Duodenal mucosa (tissue), 2 donors: Measurements from ENCODE around the gene PRKCZ.

Source experiments
- H3K27ac ChIP-seq: one replicate; pipeline ENCODE4 v1.7.0; 2013; ENCODE audit warnings: low read depth, low read length
- H3K27me3 ChIP-seq, 2 donors: one replicate each; pipeline ENCODE4 v1.7.0; 2013; ENCODE audit warnings: low read length in 2 of 2, control low read depth in 1 of 2; ENCODE audit not compliant: insufficient read depth in 2 of 2, control insufficient read depth in 1 of 2
- H3K36me3 ChIP-seq, 2 donors: one replicate each; pipeline ENCODE4 v1.7.0; 2013; ENCODE audit warnings: low read length in 2 of 2, control low read depth in 1 of 2; ENCODE audit not compliant: insufficient read depth in 2 of 2, control insufficient read depth in 1 of 2
- H3K4me1 ChIP-seq, 2 donors: one replicate each; pipeline ENCODE4 v1.7.0; 2013; ENCODE audit warnings: low read length in 2 of 2, control low read depth in 1 of 2; ENCODE audit not compliant: insufficient read depth in 2 of 2, control insufficient read depth in 1 of 2
- H3K4me3 ChIP-seq, 2 donors: one replicate each; pipeline ENCODE4 v1.7.0; 2013; ENCODE audit warnings: low read length in 2 of 2, low read depth in 1 of 2
- H3K9ac ChIP-seq, 2 donors: one replicate each; pipeline ENCODE4 v1.7.0; 2013; ENCODE audit warnings: low read length in 2 of 2, low read depth in 1 of 2
- H3K9me3 ChIP-seq, 2 donors: one replicate each; pipeline ENCODE4 v1.7.0; 2013; ENCODE audit warnings: low read length in 2 of 2, control low read depth in 1 of 2; ENCODE audit not compliant: control insufficient read depth in 1 of 2

PRKCZ gene

DNA sequence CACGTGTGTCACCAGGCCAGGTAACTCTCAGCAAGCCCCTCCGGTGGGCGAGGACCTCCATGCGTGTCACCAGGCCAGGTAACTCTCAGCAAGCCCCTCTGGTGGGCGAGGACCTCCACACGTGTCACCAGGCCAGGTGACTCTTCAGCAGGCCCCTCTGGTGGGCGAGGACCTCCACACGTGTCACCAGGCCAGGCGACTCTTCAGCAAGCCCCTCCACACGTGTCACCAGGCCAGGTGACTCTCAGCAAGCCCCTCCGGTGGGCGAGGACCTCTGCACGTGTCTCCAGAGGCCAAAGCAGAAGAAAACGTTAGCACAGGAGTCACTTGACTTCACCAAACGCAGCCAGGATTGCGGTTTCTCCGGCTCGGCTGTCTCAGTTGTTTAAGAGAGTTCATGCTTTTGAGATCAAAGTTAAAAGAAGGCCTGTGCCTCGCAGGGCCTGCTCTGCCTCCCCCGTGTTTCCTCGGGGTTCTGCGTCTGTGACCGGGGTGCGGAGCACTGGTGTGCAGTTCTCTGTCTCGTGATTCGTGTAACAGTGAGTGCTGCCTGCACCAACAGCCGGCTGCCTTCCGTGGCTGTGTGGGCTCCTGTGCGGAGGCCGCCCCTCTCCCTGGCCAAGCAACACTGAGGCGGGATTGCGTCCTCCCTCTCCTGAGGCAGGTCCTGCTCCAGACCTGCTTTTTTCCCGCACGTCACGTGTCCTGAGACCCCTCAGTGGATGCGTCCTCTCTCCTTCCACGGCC lies 56.6 kb downstream of the PRKCZ start:
- Histone ChIP-seq H3K9me3 (no peaks in the 10 kb centered on the region), H3K4me3 (no peak overlapping the region), H3K9ac (no peak overlapping the region), H3K27ac (no peak overlapping the region), H3K4me1 (peaks cover 13 to 16% of the 10 kb centered on the region in 2 donors), H3K27me3 (no peaks in the 10 kb centered on the region), H3K36me3 (peaks cover 0 to 23% of the 10 kb centered on the region in 2 donors)

DNA sequence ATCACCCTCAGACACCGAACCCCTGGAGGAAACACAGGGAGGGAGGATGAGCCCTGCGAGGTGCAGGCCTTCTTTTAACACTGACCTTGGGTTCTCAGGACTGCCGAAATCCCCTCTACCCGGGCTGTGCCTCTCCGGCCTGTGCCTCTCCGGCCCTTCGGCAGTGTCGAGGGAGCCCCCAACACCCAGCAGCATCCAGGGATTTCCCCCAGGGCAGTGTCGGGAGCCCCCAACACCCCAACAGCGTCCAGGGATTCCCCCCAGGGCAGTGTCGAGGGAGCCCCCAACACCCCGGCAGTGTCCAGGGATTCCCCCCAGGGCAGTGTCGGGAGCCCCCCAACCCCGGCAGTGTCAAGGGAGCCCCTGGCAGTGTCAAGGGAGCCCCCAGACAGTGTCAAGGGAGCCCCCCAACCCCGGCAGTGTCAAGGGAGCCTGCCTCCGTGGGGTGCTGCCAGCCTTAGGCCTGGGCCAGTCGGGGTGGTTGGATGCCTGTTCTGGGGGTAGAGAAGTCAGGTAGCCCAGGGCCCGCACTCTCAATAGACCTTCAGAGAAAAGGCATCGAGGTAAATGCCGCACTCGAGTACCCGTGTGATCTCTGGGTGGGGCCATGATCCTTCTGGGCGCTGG lies 57.5 kb downstream of the PRKCZ start:
- Histone ChIP-seq H3K9ac (no peak overlapping the region), H3K9me3 (no peaks in the 10 kb centered on the region), H3K27me3 (no peaks in the 10 kb centered on the region), H3K4me3 (no peak overlapping the region), H3K4me1 (peaks cover 15 to 16% of the 10 kb centered on the region in 2 donors), H3K36me3 (peaks cover 0 to 23% of the 10 kb centered on the region in 2 donors), H3K27ac (no peak overlapping the region)

DNA sequence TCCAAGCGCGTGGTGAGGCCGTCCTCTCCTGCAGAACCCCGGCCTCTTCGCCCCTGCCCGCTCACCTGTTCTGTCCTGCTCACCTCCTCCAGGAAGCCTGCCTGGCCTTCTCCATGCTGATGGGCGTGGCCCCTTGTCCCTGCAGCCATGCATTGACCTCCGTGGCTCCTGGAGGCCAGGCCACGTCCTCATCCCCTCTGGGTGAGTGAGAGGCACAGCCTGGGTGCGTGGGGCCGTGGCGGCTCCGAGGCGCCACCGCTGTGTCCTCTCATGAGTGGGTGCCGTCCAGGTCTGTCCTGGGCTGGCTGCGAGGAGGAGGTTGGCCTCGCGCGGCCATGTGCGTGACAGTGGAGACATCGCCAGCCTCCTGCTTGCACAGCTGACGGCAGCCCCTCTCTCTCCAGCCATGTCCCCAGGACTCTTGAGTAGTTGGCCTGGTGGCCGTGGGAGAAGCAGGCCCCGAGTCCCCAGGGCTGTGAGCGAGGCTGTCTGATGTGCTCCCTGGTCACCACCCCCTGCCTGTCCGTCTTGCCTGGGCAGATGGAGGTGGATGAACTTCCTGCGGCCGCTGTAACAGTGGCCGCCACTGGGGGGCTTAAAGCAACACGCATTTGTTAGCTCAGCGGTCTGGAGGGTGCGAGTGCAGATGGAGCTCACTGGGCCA lies 58.1 kb downstream of the PRKCZ start:
- Histone ChIP-seq H3K27ac (no peak overlapping the region), H3K36me3 (peaks cover 0 to 19% of the 10 kb centered on the region in 2 donors), H3K9ac (no peak overlapping the region)

DNA sequence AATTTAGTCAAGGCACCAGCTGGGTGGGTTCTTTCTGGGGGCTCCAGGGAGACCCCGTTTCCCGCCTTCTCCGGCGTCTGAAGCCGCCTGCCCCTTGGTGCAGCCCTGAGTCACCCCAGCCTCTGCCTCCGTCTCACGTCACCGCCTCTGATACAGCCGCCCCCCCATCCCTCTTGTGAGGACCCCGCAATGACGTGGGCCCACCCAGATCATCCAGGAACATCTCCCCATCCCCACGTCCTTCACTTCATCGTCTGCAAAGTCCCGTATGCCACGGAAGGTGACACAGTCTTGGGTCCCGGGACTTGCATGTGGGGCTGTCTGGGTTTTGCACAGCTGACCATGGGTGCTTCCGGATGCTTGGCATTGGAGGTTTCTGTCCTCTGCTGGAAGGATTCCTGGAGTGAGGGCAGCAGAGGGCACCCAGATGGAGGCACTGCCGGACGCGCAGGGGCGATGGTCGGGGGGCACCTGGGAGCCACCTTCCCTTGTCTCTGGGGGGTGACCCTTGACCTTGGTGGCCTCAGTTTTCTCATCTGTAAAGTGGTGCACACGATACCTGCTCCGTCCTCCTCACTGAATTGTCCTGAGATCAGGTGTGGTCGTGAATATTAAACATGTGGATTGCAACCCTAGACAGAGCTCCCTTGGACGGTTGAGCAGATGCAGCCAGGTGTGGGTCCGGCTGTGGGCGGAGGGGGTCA lies 58.8 kb downstream of the PRKCZ start:
- H3K4me1 ChIP-seq: peaks cover 11 to 15% of the 10 kb centered on the region in 2 donors
- H3K27me3 ChIP-seq: no peaks in the 10 kb centered on the region
- H3K27ac ChIP-seq: no peak overlapping the region
- no peaks in the 10 kb centered on the region for H3K9me3 ChIP-seq
- no peak overlapping the region for H3K4me3 ChIP-seq
- peaks cover 0 to 19% of the 10 kb centered on the region in 2 donors for H3K36me3 ChIP-seq
- no peak overlapping the region for H3K9ac ChIP-seq

More for the DNA sequence above, 58.1 kb downstream of the PRKCZ start:
- no peaks in the 10 kb centered on the region for H3K9me3 ChIP-seq
- H3K4me1 ChIP-seq: peaks cover 15 to 16% of the 10 kb centered on the region in 2 donors
- H3K27me3 ChIP-seq: no peaks in the 10 kb centered on the region
- H3K4me3 ChIP-seq: no peak overlapping the region

DNA sequence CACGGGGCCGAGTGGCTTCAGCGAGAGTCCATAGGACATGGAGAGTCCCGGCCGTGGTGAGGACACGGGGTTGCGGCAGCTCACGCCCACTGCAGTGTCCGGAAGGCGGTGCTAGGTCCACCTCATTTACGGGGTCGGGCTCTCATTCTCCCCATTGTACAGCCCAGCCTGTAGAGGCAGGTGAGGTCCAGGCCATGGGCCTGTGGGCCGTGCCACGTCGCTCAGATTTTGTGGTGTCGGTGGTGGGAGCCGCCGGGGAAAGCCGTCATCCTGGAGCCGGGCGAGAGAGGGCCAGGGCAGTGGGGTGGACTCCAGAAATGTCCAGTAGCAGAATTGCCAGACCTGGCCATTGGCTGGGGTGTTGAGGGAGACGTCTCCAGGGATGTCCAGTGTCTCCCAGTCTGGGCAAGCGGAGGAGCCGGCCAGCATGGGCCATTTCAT lies 59.4 kb downstream of the PRKCZ start:
- Histone ChIP-seq H3K27ac (no peak overlapping the region), H3K9me3 (no peaks in the 10 kb centered on the region), H3K4me3 (no peak overlapping the region), H3K36me3 (peaks cover 0 to 19% of the 10 kb centered on the region in 2 donors), H3K4me1 (peaks cover 5 to 10% of the 10 kb centered on the region in 2 donors), H3K27me3 (no peaks in the 10 kb centered on the region), H3K9ac (no peak overlapping the region)

DNA sequence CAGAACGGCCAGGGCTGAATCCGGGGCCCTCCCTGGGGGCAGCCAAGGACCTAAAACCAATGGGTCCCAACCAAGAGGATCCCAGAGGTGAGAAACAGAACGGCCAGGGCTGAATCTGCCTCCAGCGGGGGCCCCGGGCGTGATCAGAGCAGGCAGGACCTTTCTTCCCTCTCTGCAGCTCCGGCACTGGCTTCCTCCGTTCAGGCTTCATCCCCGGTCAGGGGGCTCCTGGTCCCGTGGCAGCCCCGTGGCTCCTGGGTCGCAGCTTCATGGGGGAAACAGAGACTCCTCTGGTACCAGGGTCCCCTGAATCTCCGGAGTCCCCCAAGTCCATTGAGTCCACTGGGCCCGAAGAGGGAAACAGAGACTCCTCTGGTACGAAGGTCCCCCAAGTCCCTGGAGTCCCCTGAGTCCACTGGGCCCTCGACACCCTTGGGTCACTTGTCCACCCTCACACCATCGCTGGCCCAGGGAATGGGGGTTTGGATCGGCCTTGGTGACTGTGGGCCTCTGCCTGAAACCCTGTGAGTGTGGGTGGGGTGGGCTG lies 60.1 kb downstream of the PRKCZ start:
- Histone ChIP-seq H3K4me3 (no peak overlapping the region), H3K27ac (no peak overlapping the region), H3K9me3 (no peaks in the 10 kb centered on the region), H3K27me3 (no peaks in the 10 kb centered on the region), H3K9ac (no peak overlapping the region), H3K36me3 (peaks cover 0 to 19% of the 10 kb centered on the region in 2 donors), H3K4me1 (peaks cover 0 to 4% of the 10 kb centered on the region in 2 donors)

DNA sequence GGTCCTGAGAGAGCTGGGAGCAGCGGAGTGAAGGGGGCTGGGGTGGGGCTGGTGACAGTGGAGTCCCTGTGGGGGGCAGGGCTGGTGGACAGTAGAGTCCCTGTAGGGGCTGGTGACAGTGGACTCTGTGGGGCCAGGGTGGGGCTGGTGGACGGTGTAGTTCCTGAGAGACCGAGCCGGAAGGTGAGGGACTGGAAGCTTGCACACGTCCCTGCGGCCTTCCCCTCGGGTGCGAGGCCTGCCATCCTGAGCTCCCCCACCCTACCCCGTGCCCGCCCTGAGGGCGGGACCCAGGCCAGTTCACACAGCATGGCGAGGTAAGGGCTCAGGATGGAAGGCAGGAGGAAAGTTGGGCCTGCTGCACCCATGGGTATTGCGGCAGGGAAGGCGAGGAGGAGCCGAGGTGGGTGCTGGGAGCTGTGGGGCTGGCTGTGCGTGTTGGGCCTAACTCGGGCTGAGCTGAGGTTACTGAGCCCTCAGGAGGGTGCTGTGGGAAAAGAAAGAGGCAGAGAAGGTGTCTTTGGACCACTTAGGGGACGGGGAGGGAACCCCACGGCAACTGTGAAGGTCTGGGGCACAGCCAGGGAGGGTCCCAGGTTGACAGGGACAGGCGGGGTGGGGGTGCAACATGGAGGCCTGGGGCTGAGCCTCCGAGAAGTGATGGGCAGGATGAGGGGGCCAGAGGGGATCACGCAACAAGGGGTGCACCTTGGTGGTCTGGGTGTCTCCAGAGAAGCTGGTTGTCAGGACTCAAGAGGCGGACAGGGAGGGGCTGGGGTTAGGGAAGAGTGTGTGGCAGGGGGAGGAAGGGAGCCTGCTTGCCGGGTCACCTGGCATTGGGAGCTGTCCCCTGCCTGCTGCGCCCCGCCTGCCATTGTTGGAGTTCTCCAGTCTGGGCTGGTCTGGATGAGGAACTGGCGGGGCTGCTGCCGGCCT lies 60.8 kb downstream of the PRKCZ start:
- Histone ChIP-seq H3K27me3 (no peaks in the 10 kb centered on the region), H3K9me3 (no peaks in the 10 kb centered on the region), H3K27ac (no peak overlapping the region)

GRCh38 chr1:2111674-2112035 lies 61.4 kb downstream of the PRKCZ start:
- peaks cover 0 to 4% of the 10 kb centered on the region in 2 donors for H3K4me1 ChIP-seq
- no peak overlapping the region for H3K4me3 ChIP-seq
- no peaks in the 10 kb centered on the region for H3K9me3 ChIP-seq
- no peaks in the 10 kb centered on the region for H3K27me3 ChIP-seq
- H3K27ac ChIP-seq: no peak overlapping the region
- H3K9ac ChIP-seq: no peak overlapping the region
- peaks cover 0 to 15% of the 10 kb centered on the region in 2 donors for H3K36me3 ChIP-seq

More for the DNA sequence above, 60.8 kb downstream of the PRKCZ start:
- Histone ChIP-seq H3K36me3 (peaks cover 0 to 19% of the 10 kb centered on the region in 2 donors), H3K4me3 (no peak overlapping the region), H3K9ac (no peak overlapping the region), H3K4me1 (peaks cover 0 to 4% of the 10 kb centered on the region in 2 donors)

DNA sequence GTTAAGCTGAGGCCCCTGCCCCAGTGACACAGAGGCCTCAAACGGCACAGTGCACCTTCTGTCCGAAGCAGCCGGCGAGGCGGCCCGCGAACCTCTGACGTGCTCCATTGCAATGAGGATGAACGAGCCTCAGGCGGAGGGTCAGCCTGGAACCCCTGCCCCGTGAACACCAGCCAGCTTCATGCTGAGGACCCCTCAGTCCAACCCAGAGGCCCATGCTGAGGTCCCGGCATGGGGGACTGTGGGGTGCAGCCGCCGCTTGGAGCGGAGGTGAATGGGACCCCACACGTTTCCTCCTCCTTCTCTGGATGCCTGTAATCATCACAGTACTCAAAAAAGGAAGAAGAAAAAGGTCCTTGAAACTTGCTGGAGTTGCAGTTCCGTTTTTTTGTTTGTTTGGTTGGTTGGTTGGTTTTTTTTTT lies 62.1 kb downstream of the PRKCZ start:
- H3K9me3 ChIP-seq: no peaks in the 10 kb centered on the region
- H3K27ac ChIP-seq: peak overlapping the region; percentile 20
- H3K36me3 ChIP-seq: peaks cover under 1 to 9% of the 10 kb centered on the region in 2 donors
- no peak overlapping the region for H3K9ac ChIP-seq
- H3K4me1 ChIP-seq: peaks cover 0 to 4% of the 10 kb centered on the region in 2 donors
- H3K27me3 ChIP-seq: no peaks in the 10 kb centered on the region
- H3K4me3 ChIP-seq: no peak overlapping the region
